DOHH2 (cell line): ENCODE results near the gene RHOU.

Source experiments
- H3F3A ChIP-seq: fragments of 200-600 bp; sonication (generic), shearing (Covaris generic); 2 replicates; pipeline ENCODE4 v1.6.0; 2016; ENCODE audit warnings: antibody characterized with exemption, mild to moderate bottlenecking; ENCODE audit not compliant: control insufficient read depth, insufficient read depth
- H3K27ac ChIP-seq: fragments of 200-600 bp; sonication (generic); 2 replicates; pipeline ENCODE4 v1.5.1; 2014; ENCODE audit warnings: low read depth, mild to moderate bottlenecking, low read length, moderate library complexity
- H3K27me3 ChIP-seq: fragments of 200-600 bp; sonication (generic); 2 replicates; pipeline ENCODE4 v1.6.1; 2014; ENCODE audit warnings: mild to moderate bottlenecking, low read length, mixed read lengths; ENCODE audit not compliant: control insufficient read depth
- H3K36me3 ChIP-seq: fragments of 200-600 bp; sonication (generic); 2 replicates; pipeline ENCODE4 v1.6.1; 2014; ENCODE audit warnings: mild to moderate bottlenecking, low read length, moderate library complexity, mixed read lengths; ENCODE audit not compliant: control insufficient read depth
- H3K4me1 ChIP-seq: fragments of 200-600 bp; sonication (generic); 2 replicates; pipeline ENCODE4 v1.6.1; 2014; ENCODE audit warnings: mild to moderate bottlenecking, low read length, mixed read lengths; ENCODE audit not compliant: control insufficient read depth
- H3K4me2 ChIP-seq: fragments of 200-600 bp; sonication (generic); 2 replicates; pipeline ENCODE4 v1.6.0; 2014; ENCODE audit warnings: mild to moderate bottlenecking, low read length, moderate library complexity
- H3K4me3 ChIP-seq: fragments of 200-600 bp; sonication (generic); 2 replicates; pipeline ENCODE4 v1.5.1; 2014; ENCODE audit warnings: mild to moderate bottlenecking, low read length, mixed read lengths
- H3K79me2 ChIP-seq: fragments of 200-600 bp; sonication (generic); 2 replicates; pipeline ENCODE4 v1.6.1; 2014; ENCODE audit warnings: mild to moderate bottlenecking, low read length, mixed read lengths; ENCODE audit not compliant: control insufficient read depth
- H3K9me2 ChIP-seq: fragments of 200-600 bp; sonication (generic); replicated peaks from 2 replicates; pipeline ENCODE4 v1.6.1; 2014; ENCODE audit warnings: mild to moderate bottlenecking, low read length, mixed read lengths; ENCODE audit not compliant: control insufficient read depth
- H3K9me3 ChIP-seq: fragments of 200-600 bp; sonication (generic); 2 replicates; pipeline ENCODE4 v1.6.1; 2014; ENCODE audit warnings: antibody characterized with exemption, low read length, mixed read lengths; ENCODE audit not compliant: control insufficient read depth, insufficient read depth
- H4K20me1 ChIP-seq: fragments of 200-600 bp; sonication (generic); 2 replicates; pipeline ENCODE4 v1.6.0; 2014; ENCODE audit warnings: low read depth, mild to moderate bottlenecking, antibody characterized with exemption, low read length, moderate library complexity; ENCODE audit not compliant: control insufficient read depth, insufficient read depth
- EZH2phosphoT487 ChIP-seq: fragments of 200-600 bp; sonication (generic); IDR thresholded peaks from 2 replicates; pipeline ENCODE4 v1.6.1; 2017; ENCODE audit warnings: borderline replicate concordance, mild to moderate bottlenecking, antibody characterized with exemption, low read length, moderate library complexity, mixed read lengths
- TF ChIP-seq, protein P1 (sequence below): fragments of 200-600 bp; sonication (generic); IDR thresholded peaks from one replicate; pipeline ENCODE4 v1.5.1; 2014; ENCODE audit warnings: antibody characterized with exemption, mild to moderate bottlenecking, low read depth, low read length; ENCODE audit not compliant: poor library complexity, severe bottlenecking

RHOU gene

DNA sequence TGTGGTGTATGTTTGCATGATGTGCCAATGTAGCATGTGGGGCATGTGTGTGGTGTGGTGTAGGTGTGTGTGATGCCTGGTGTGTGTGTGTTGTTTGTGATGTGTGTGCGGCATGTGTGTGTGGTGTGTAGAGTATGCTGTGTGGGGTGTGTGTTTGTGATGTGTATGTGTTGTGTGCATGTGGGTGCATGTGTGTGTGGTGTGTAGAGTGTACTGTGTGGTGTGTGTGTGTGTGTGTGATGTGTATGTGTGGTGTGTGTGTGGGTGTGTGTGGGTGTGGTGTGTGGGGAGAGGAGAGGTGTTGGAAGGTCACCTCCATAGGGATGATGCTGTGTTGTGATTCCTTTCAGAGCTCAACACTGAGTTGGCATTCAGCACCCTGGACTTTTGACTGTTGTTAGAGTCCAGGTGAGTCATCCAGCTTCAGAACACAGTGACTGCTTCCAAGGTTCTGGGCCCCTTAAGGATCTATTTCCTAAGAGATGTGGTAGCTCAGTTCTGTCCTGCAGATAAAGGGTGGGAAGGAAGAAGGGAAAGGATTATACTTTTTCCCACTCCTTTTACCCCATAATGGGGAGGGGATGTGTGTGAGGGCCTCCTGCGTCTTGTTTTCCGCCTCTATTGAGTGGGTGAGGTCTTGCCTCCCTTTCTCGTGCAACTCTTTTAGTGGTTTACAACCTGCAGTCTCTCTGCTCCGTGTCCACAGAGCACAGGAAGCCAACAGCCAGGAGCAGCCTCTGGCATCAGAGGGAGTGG lies 47.6 kb downstream of the RHOU start:
- peaks cover 2% of the 10 kb centered on the region; the same call in 1 of the 2 replicates for H3K27me3 ChIP-seq
- no peak for TF ChIP-seq EZH2phosphoT487
- TF ChIP-seq, protein P1, sequence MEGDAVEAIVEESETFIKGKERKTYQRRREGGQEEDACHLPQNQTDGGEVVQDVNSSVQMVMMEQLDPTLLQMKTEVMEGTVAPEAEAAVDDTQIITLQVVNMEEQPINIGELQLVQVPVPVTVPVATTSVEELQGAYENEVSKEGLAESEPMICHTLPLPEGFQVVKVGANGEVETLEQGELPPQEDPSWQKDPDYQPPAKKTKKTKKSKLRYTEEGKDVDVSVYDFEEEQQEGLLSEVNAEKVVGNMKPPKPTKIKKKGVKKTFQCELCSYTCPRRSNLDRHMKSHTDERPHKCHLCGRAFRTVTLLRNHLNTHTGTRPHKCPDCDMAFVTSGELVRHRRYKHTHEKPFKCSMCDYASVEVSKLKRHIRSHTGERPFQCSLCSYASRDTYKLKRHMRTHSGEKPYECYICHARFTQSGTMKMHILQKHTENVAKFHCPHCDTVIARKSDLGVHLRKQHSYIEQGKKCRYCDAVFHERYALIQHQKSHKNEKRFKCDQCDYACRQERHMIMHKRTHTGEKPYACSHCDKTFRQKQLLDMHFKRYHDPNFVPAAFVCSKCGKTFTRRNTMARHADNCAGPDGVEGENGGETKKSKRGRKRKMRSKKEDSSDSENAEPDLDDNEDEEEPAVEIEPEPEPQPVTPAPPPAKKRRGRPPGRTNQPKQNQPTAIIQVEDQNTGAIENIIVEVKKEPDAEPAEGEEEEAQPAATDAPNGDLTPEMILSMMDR = no peak
- no peaks in the 10 kb centered on the region for H3K4me1 ChIP-seq
- no peak overlapping the region for H3K4me2 ChIP-seq
- H3F3A ChIP-seq = no peaks in the 10 kb centered on the region
- no peaks in the 10 kb centered on the region for H3K9me2 ChIP-seq
- no peak overlapping the region for H3K4me3 ChIP-seq
- no peaks in the 10 kb centered on the region for H3K9me3 ChIP-seq
- no peaks in the 10 kb centered on the region for H3K36me3 ChIP-seq
- no peaks in the 10 kb centered on the region for H3K79me2 ChIP-seq
- no peaks in the 10 kb centered on the region for H4K20me1 ChIP-seq
- H3K27ac ChIP-seq = no peak overlapping the region

DNA sequence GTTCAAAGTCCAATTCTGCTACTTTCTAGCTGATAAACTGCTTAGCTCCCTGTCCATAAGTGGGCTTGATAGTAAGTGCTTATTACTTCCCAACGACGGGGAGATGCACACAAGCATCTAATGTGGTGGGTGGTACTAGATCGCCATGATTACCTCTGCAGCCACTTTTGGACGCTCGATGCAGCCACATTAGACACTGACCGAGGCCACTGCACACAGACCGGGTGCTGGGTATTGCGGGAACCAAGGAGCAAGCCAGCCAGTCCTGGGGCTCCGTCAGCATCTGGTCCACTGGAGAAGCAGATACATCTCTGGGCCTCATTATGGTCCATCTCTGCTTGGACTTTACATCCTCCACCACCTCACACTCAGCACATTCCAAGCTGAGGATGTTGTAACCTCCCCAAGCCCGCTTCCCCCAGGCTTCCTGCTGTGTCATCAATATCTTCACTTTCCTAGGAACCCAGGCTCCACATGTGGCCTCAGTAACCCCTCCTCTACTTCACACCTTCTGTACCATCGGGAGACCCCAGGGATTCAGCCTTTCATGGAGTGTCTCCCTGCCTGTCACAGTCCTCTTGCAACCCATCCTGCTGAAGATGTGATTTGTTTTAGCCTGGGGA lies 48.2 kb downstream of the RHOU start:
- H3K4me1 ChIP-seq = no peaks in the 10 kb centered on the region
- H3K79me2 ChIP-seq = no peaks in the 10 kb centered on the region
- no peak overlapping the region for H3K27ac ChIP-seq
- no peak overlapping the region for H3K4me3 ChIP-seq
- H3F3A ChIP-seq = no peaks in the 10 kb centered on the region
- peaks cover 2% of the 10 kb centered on the region; the same call in 1 of the 2 replicates for H3K27me3 ChIP-seq
- H3K9me3 ChIP-seq = no peaks in the 10 kb centered on the region
- no peak overlapping the region for H3K4me2 ChIP-seq
- no peaks in the 10 kb centered on the region for H3K9me2 ChIP-seq
- no peak for TF ChIP-seq EZH2phosphoT487
- TF ChIP-seq, protein P1 = no peak
- no peaks in the 10 kb centered on the region for H4K20me1 ChIP-seq
- no peaks in the 10 kb centered on the region for H3K36me3 ChIP-seq

DNA sequence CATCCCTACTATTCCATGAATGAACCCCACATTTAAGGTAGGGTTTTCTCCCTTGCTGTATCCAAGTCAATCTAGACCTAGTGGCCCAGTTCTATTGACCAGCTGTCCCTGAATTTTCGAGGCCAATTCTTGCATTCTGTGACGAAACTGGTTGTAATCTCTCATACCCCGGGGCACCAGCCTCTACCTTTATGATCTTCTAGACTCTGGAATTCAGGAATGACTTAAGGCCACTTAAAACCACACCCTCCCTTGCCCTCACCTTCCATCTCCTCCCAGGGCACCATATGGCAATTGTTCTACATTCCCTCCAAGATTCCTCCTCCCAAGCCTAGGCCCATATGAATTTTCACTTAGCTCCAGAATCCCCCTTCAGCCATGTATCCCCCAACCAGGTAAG lies 48.9 kb downstream of the RHOU start:
- Histone ChIP-seq H3K27me3 (peaks cover 2% of the 10 kb centered on the region; the same call in 1 of the 2 replicates), H3K27ac (no peak overlapping the region), H3K9me3 (no peaks in the 10 kb centered on the region), H3K4me3 (no peak overlapping the region), H4K20me1 (no peaks in the 10 kb centered on the region), H3F3A (no peaks in the 10 kb centered on the region), H3K36me3 (no peaks in the 10 kb centered on the region), H3K4me1 (no peaks in the 10 kb centered on the region), H3K4me2 (no peak overlapping the region), H3K9me2 (no peaks in the 10 kb centered on the region), H3K79me2 (no peaks in the 10 kb centered on the region)
- TF ChIP-seq EZH2phosphoT487 = no peak
- TF ChIP-seq, protein P1 = no peak
